HL-60 (cell line): Measurements from ENCODE around the gene PTPRJ.

Experiments
- CTCF ChIP-seq: IDR thresholded peaks from one replicate; pipeline ENCODE4 v1.5.1; 2011; ENCODE audit warnings: low read length, control low read depth, inconsistent platforms; ENCODE audit not compliant: insufficient read depth
- GABPA ChIP-seq: IDR thresholded peaks from 2 replicates; pipeline ENCODE4 v1.6.1; 2012; ENCODE audit warnings: low read depth
- POLR2AphosphoS5 ChIP-seq: IDR thresholded peaks from 2 replicates; pipeline ENCODE4 v1.6.1; 2012; ENCODE audit warnings: low read depth

- TF ChIP-seq CTCF (no peak), POLR2AphosphoS5 (no peak), GABPA (no peak)
Measured at GRCh38 chr11:48022445-48022844, 42.1 kb downstream of the PTPRJ start.
